ENCODE results near the gene UBE3B. TPM values are rescaled to one million over a fixed set of nuclear protein-coding genes. Genes with fewer than 3 reads are reported as not detected.

The UBE3B gene
- total and polyA plus RNA-seq, 9 donors, result 12.1 to 53.4 (median 33.2) TPM

DNA sequence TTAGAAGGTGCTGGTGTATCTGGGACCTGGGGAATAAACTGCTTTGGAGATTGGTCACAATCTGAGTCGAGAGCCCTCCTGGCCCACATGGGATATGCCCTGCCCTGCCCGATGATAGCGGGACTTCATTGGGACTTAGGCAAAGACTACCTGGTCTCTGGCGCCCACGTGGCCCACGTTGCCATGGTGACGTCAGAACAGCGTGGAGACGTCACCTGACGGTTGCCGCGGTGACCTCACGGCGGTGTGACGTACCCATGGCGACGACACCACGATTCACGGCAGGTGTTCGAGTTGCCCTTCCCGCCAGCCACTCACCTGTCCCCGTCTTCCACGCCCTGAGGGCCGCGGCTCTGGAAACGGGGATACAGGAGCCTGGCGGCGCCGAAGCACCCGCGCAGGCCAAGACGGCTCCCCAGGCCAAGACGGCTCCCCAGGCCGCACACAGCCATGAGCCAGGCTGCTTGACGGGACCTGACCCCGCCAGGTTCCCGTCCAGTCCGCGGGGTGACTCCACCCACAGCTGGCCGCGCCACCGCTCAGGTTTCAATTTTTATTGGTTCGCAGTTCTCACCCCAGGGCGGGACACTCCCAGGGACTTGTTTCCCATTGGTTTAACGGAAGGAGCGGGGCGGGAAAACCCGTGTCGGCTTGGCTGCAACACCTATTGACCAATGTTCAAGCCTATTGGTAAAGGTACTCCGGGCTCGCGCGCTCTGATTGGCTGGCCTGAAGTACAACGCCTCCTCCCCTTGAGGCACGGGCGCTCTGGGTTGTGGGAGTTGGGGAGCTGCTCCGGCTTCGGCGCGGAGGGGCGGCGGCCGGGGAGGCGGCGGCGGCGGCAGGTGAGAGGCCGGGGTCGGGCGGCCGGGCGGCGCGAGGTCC is 95.8 kb downstream of the UBE3B start, which contains the start of the genes MMAB and MVK:
TSS of gene MMAB (minus strand) at position 476 of the 885 bp plus-strand sequence. CDS start at position 452, 24 bp downstream.
TSS of gene MVK (plus strand) at position 766 of the 885 bp plus-strand sequence. CDS start 1,029 bp downstream, outside the sequence.
- 0% methylated on average over 56 to 74 of the region's 74 CpGs for WGBS, 3 donors
- Histone ChIP-seq H3K27ac (peak within 1 kb of the TSS; percentile 55 to 82), H3K36me3 (no peaks in the 10 kb centered on the region), H3K4me1 (ENCODE audit: insufficient read depth) (peaks cover 3% of the 10 kb centered on the region), H3K9me3 (no peaks in the 10 kb centered on the region), H3K27me3 (no peaks in the 10 kb centered on the region), H3K4me3 (peak within 1 kb of the TSS; percentile 77)
- peak; percentile 88 for TF ChIP-seq POLR2A (IDR thresholded peaks at IDR 0.05)
- TF ChIP-seq EP300 (IDR thresholded peaks at IDR 0.05), result peak; percentile 30
- TF ChIP-seq, protein P1, sequence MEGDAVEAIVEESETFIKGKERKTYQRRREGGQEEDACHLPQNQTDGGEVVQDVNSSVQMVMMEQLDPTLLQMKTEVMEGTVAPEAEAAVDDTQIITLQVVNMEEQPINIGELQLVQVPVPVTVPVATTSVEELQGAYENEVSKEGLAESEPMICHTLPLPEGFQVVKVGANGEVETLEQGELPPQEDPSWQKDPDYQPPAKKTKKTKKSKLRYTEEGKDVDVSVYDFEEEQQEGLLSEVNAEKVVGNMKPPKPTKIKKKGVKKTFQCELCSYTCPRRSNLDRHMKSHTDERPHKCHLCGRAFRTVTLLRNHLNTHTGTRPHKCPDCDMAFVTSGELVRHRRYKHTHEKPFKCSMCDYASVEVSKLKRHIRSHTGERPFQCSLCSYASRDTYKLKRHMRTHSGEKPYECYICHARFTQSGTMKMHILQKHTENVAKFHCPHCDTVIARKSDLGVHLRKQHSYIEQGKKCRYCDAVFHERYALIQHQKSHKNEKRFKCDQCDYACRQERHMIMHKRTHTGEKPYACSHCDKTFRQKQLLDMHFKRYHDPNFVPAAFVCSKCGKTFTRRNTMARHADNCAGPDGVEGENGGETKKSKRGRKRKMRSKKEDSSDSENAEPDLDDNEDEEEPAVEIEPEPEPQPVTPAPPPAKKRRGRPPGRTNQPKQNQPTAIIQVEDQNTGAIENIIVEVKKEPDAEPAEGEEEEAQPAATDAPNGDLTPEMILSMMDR (IDR thresholded peaks at IDR 0.05), result no peak
- DNase-seq, result peak; percentile 98 to 99 (median 99)
- intact Hi-C loops (cut with DNase I), result no loop called here

DNA sequence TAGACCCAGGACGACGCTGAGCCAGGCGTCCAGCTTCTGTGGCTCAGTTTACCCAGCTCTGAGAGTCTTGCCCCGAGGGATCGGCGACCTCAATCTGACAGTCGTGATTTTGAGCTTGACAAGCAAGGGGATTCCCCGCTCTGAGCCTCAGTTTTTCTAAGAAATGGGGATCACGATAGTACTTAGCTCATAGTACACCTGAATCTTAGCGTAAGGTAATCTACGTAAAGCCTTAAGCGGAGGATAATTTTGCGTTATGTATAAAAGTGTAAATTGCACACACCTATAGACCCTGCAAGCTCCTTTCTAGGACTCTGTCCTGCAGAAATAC is 96.4 kb downstream of the UBE3B start:
- Histone ChIP-seq H3K36me3 (no peaks in the 10 kb centered on the region), H3K4me1 (ENCODE audit: insufficient read depth) (peaks cover 3% of the 10 kb centered on the region), H3K27me3 (no peaks in the 10 kb centered on the region), H3K4me3 (peak overlapping the region; percentile 77), H3K9me3 (no peaks in the 10 kb centered on the region), H3K27ac (no peak overlapping the region)
- TF ChIP-seq, protein P1 (IDR thresholded peaks at IDR 0.05), result no peak
- TF ChIP-seq POLR2A (IDR thresholded peaks at IDR 0.05) (no peak), EP300 (IDR thresholded peaks at IDR 0.05) (no peak)
- WGBS, 3 donors, result 0 to 2% (median 0%) methylated on average over 11 to 13 of the region's 13 CpGs
- no peak for DNase-seq
- intact Hi-C loops (cut with DNase I), result no loop called here

GRCh38 chr12:109575683-109576082 is 98.2 kb downstream of the UBE3B start:
- Histone ChIP-seq H3K9me3 (no peaks in the 10 kb centered on the region), H3K36me3 (no peaks in the 10 kb centered on the region), H3K4me3 (no peak overlapping the region), H3K27ac (no peak overlapping the region), H3K4me1 (ENCODE audit: insufficient read depth) (peaks cover 3% of the 10 kb centered on the region), H3K27me3 (no peaks in the 10 kb centered on the region)
- TF ChIP-seq, protein P1 (IDR thresholded peaks at IDR 0.05), result no peak
- no peak for TF ChIP-seq EP300 (IDR thresholded peaks at IDR 0.05)
- TF ChIP-seq POLR2A (IDR thresholded peaks at IDR 0.05), result no peak
- WGBS, 3 donors, result 77 to 84% (median 82%) methylated on average over 3 of the region's 3 CpGs
- no peak for DNase-seq
- intact Hi-C loops (cut with DNase I), result no loop called here

GRCh38 chr12:109577311-109577710 is 99.9 kb downstream of the UBE3B start:
- Histone ChIP-seq H3K9me3 (no peaks in the 10 kb centered on the region), H3K36me3 (no peaks in the 10 kb centered on the region), H3K4me3 (no peak overlapping the region), H3K27me3 (no peaks in the 10 kb centered on the region), H3K4me1 (ENCODE audit: insufficient read depth) (peaks cover 3% of the 10 kb centered on the region), H3K27ac (no peak overlapping the region)
- TF ChIP-seq, protein P1 (IDR thresholded peaks at IDR 0.05), result no peak
- TF ChIP-seq POLR2A (IDR thresholded peaks at IDR 0.05) (no peak), EP300 (IDR thresholded peaks at IDR 0.05) (no peak)
- no peak for DNase-seq
- intact Hi-C loops (cut with DNase I), result no loop called here
- 88 to 96% (median 94%) methylated on average over 1 of the region's 1 CpG for whole genome bisulfite sequencing, 3 donors
